ENCODE results near the gene CHD3. TPM values are rescaled to one million over a fixed set of nuclear protein-coding genes. Genes with fewer than 3 reads are reported as not detected.

CHD3 gene
- total and polyA plus RNA-seq, 10 of the 15 experiments (the other 5 are each of a cell fraction or from before 2014, with no cell fraction given): 1.4 to 86.8 (median 39.1) TPM

GRCh38 chr17:7916808-7917207 lies 28.2 kb downstream of the CHD3 start:
- no peak overlapping the region for H3K9ac ChIP-seq (ENCODE audit: control insufficient read depth, insufficient read depth, low read length)
- ATAC-seq (no peak), FAIRE-seq (no peak), DNase-seq (ENCODE audit: low read depth, low spot score) (no peak)
- H3K27me3 ChIP-seq (replicated peaks in 1 of 2; ENCODE audit: control insufficient read depth in 2 of 2, insufficient read depth in 2 of 2, low read length in 1 of 2): no peaks in the 10 kb centered on the region
- in situ Hi-C loops (cut with MboI) (no loop called here), intact Hi-C loops (cut with micrococcal nuclease; ENCODE audit: unreplicated experiment) (no loop called here)
- peak overlapping the region; percentile 88; the same call in 1 of the 2 replicates for H3K4me2 ChIP-seq (ENCODE audit: control insufficient read depth, insufficient read depth)
- no peaks in the 10 kb centered on the region for H3K79me2 ChIP-seq (ENCODE audit: control insufficient read depth, insufficient read depth, low read length)
- ChIA-PET RAD21 (ENCODE audit: unreplicated experiment) (interaction anchor here (0.6 to 6.4 kb wide), 6 partner anchors 15 to 125 kb away, joined by 3 to 75 read pairs (median 6); partner anchors contain the start of genes CNTROB, KDM6B and TRAPPC1), SMC1A (ENCODE audit: uncharacterized antibody, unreplicated experiment) (interaction anchor here (0.9 to 3.5 kb wide), 6 partner anchors 10 to 429 kb away, joined by 3 to 21 read pairs (median 6); partner anchors contain the start of genes CNTROB and TRAPPC1), POLR2A (interaction anchor here (1.0 to 4.0 kb wide), 3 partner anchors 16 to 82 kb away, joined by 3 to 27 read pairs (median 3); partner anchors contain the start of genes CNTROB, NAA38 and TRAPPC1), CTCF (interaction anchor here (0.7 to 8.2 kb wide), 10 partner anchors 16 to 140 kb away, joined by 3 to 48 read pairs (median 5); partner anchors contain the start of genes CNTROB, CYB5D1, NAA38 and TRAPPC1)
- H4K20me1 ChIP-seq (ENCODE audit: control insufficient read depth, insufficient read depth): no peaks in the 10 kb centered on the region
- WGBS (ENCODE audit: insufficient coverage, insufficient replicate concordance, low lambda C conversion rate, missing lambda C conversion rate): 95% methylated on average over 2 of the region's 2 CpGs
- no peak overlapping the region for H3K27ac ChIP-seq (ENCODE audit: control insufficient read depth, insufficient read depth)
- no peak overlapping the region for H3K4me3 ChIP-seq
- no peak overlapping the region for H2AFZ ChIP-seq (ENCODE audit: control insufficient read depth, low read depth, low read length)
- peaks cover 0 to 3% of the 10 kb centered on the region in 2 experiments; a peak in 3 of 4 replicates for H3K36me3 ChIP-seq (ENCODE audit: control insufficient read depth in 2 of 2, insufficient read depth in 2 of 2, low read length in 1 of 2)
- peaks cover 10% of the 10 kb centered on the region for H3K4me1 ChIP-seq (ENCODE audit: control insufficient read depth, insufficient read depth, low read length)
- H3K9me3 ChIP-seq (replicated peaks; ENCODE audit: control insufficient read depth, insufficient read depth, low read length): no peaks in the 10 kb centered on the region
- no TSS peak for BruUV-seq (replicated peaks)
- TF ChIP-seq SPI1 (IDR thresholded peaks at IDR 0.05; ENCODE audit: borderline replicate concordance, insufficient read depth, low read depth, low read length) (no peak), E4F1 (IDR thresholded peaks at IDR 0.05; ENCODE audit: borderline replicate concordance, partially characterized antibody) (no peak), JUND (IDR thresholded peaks at IDR 0.05; ENCODE audit: low read depth, low read length) (no peak), SIN3A (IDR thresholded peaks at IDR 0.05; ENCODE audit: low read depth, low read length) (no peak), KLF5 (IDR thresholded peaks at IDR 0.05; ENCODE audit: partially characterized antibody) (no peak), RAD21 (IDR thresholded peaks at IDR 0.05; ENCODE audit: insufficient read depth, low read depth, low read length) (no peak), BRCA1 (IDR thresholded peaks at IDR 0.05; ENCODE audit: low read depth, low read length) (no peak), NFYA (IDR thresholded peaks at IDR 0.05; ENCODE audit: borderline replicate concordance, low read depth, low read length) (no peak)

Measured in GM12878 (cell line).